ENCODE results near the gene BUB3.

Gene BUB3

DNA sequence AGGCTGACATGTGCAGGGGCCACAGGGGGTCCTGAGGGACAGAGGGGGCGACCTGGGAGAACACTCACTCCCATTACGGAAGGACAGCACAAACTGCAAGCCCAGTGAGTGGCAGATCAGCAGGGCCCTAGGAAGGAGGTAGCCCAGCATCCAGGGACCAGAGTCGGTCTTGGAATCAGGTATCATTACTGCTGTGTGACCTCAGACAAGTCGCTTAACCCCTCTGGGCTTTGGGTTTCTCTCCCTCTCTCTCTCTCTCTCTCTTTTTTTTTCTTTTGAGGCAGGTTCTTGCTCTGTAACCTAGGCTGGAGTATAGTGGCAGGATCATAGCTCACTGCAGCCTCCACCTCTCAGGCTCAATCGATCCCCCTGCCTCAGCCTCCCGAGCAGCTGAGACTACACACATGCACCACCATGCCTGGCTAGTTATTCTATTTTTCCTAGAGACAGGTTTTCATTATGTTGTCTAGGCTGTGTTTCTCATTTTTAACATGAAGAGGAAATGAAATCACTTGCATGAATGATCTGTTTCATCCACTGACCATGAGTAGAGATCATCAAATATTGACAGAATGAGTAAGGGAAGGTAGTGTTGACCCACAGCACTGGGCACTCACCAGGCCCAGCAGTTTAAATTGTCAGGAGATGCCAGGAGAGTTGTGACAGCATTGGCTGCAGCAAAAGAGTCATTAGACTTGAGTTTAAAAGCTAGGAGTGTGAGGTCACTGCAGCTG is 49.4 kb downstream of the BUB3 start:
- TF ChIP-seq, protein P1, sequence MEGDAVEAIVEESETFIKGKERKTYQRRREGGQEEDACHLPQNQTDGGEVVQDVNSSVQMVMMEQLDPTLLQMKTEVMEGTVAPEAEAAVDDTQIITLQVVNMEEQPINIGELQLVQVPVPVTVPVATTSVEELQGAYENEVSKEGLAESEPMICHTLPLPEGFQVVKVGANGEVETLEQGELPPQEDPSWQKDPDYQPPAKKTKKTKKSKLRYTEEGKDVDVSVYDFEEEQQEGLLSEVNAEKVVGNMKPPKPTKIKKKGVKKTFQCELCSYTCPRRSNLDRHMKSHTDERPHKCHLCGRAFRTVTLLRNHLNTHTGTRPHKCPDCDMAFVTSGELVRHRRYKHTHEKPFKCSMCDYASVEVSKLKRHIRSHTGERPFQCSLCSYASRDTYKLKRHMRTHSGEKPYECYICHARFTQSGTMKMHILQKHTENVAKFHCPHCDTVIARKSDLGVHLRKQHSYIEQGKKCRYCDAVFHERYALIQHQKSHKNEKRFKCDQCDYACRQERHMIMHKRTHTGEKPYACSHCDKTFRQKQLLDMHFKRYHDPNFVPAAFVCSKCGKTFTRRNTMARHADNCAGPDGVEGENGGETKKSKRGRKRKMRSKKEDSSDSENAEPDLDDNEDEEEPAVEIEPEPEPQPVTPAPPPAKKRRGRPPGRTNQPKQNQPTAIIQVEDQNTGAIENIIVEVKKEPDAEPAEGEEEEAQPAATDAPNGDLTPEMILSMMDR (IDR thresholded peaks at IDR 0.05; ENCODE audit: low read depth, low read length): no peak
- DNase-seq (ENCODE audit: extremely low read depth, low read depth): no peak

DNA sequence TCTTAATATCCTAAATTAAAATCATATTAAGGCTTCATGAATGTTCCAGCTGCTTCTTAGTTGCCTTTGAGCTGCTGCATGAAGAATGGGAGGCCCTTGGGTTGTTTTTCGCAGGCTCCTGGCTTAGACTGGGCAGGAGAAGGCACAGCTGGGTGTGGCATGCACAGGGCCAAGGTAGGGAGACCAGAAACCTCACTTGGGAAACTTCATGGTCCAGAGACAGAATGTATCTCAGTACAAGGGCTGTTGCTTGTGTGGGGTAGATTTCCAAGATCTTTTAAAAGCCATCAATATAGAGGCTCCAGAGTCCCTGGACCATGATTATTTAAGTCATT is 49.9 kb downstream of the BUB3 start:
- no peak for DNase-seq (ENCODE audit: extremely low read depth, low read depth)
- TF ChIP-seq, protein P1 (IDR thresholded peaks at IDR 0.05; ENCODE audit: low read depth, low read length): no peak

DNA sequence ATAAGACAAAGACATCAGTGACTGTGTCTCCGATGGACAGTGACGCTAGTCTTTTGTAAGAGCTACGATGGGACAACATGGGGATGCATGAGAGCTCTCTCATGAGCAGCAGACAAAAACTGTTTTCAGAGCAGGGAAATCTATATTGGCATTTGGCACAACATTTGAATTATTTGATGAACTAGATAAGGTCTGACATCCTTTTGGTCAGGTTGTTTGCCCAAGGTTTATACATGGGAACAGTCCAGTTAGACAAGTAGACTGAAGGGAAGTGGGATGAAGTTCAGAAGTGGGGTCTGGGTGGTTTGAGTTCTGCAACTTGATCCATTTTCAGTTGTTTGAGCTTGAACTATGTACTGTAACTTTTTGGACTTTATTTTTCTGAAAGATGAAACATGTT is 50.8 kb downstream of the BUB3 start:
- DNase-seq (ENCODE audit: extremely low read depth, low read depth): no peak
- TF ChIP-seq, protein P1 (IDR thresholded peaks at IDR 0.05; ENCODE audit: low read depth, low read length): no peak

DNA sequence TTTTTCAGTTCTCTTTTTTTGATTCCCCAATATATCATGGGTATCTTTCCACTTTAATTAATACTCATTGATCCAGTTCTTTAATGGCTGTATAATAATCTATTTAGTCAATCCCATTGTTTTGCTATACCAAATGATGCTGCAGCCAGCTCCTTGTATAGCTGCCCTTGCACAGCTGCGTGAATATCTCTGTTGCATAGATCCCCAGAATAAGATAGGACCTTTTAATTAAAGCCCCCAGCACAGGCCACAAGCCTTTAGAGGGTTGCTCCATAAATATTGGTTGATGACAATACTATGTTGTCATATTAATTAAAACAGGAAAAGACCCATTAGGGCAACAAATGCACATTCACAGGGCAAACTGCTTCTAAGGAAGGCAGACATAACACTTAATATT is 57.9 kb downstream of the BUB3 start:
- TF ChIP-seq, protein P1 (IDR thresholded peaks at IDR 0.05; ENCODE audit: low read depth, low read length): no peak
- no peak for DNase-seq (ENCODE audit: extremely low read depth, low read depth)

DNA sequence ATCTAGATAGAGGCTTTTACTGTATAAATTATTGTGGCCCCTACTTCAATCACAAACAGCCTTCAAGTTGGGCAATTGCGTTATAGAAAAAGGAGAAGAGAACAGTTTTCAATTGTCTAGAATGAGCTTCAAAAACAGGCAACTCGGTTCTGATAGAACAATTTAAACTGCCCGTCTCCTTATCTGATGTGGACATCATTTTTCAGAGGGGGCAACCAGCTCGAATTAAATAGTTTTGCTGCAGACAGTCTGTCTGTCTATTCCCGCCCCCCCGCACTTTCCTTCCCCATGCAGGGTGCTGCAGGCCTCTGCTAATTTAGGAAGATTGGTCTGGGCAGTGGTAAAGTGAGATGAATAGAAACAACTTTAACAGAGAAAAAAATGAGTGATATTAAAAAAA is 58.4 kb downstream of the BUB3 start:
- TF ChIP-seq, protein P1 (IDR thresholded peaks at IDR 0.05; ENCODE audit: low read depth, low read length): no peak
- DNase-seq (ENCODE audit: extremely low read depth, low read depth): no peak

DNA sequence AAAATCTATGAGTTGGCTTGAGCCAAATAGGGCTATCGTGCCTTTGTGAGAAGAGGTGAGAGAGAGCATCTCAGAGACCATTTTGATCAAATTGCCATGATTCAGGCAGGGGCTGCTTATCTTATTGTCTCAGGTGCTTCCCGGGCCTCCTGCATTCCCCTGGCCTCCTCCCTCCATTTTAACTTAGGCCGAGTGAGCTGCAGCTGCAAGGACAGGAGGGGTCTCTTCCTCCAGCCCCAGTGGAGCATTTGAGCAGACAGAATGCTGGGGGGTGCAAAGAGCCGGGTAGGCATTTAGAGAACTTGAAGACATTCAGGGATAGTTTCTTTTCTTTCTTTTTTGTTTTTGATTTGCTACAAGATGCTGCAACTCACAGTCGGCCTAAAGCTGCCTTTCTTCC is 59.0 kb downstream of the BUB3 start:
- no peak for DNase-seq (ENCODE audit: extremely low read depth, low read depth)
- TF ChIP-seq, protein P1 (IDR thresholded peaks at IDR 0.05; ENCODE audit: low read depth, low read length): no peak
